Measurements from ENCODE around the gene ARHGAP6.

The ARHGAP6 gene

DNA sequence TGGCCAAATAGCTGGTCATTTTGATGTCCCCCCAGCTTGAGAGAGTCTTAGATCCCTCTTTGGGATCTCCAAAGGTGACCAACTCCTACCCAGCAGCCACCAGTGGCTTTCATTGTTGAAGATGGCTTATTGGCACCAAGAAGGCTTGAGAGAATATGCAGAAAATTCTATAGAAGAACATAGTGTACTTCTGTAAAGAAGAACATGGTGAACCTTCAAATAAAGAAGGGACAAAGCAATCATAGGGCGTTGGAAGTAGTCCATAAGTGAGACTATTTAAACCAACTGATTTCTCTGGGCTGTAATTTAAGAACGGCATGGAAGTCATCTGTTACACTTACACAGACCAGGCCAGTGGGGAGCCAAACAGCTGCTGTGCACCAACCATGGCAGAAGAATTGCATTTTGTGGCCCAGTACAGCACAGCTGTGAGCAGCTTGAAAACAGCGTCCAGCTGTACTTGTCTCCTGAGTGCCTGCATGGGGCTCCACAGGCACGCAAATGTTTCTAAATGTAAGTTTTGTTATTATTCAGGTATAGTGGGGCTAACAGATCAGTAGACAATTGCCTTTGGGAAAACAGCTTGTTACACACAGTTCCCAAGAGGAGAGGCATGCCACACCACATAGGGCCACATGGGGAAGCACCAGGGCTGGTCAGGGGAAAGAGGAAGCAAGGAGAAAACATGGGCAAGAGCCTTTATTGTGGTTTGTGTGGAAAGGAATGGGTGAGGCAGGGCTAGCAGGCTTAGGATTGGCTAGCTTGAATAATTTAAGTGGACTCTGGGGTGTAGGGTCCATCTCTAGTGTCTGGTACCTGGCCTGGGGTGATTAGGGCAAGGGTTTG is 125.0 kb downstream of the ARHGAP6 start:
- TF ChIP-seq NFIC (IDR thresholded peaks at IDR 0.05) (no peak), TCF12 (IDR thresholded peaks at IDR 0.05; ENCODE audit: low read depth) (no peak)
- TF ChIP-seq, protein P1, sequence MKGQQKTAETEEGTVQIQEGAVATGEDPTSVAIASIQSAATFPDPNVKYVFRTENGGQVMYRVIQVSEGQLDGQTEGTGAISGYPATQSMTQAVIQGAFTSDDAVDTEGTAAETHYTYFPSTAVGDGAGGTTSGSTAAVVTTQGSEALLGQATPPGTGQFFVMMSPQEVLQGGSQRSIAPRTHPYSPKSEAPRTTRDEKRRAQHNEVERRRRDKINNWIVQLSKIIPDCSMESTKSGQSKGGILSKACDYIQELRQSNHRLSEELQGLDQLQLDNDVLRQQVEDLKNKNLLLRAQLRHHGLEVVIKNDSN (IDR thresholded peaks at IDR 0.05), result no peak

DNA sequence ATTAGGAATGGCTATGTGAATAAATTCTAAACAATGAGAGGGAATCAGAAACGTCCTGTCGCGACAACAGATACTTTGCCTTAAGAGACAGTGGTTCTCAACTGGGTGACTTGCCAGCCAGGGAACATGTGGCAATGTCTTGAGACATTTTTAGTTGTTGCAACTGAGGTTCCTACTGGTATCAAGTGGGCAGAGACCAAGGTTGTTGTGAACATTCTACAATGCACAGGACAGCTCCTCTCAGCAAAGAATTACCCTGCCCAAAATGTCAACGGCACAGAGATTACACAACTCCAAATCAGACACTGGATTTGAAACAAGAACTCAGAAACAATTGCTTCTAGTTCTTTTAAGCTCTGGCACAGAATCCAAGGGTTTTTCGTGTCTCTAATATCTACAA is 128.6 kb downstream of the ARHGAP6 start:
- TF ChIP-seq TEAD4 (IDR thresholded peaks at IDR 0.05) (no peak), CEBPB (IDR thresholded peaks at IDR 0.05) (no peak), RAD21 (IDR thresholded peaks at IDR 0.05; ENCODE audit: low read depth) (no peak), EP300 (IDR thresholded peaks at IDR 0.05; ENCODE audit: borderline replicate concordance) (no peak), YY1 (IDR thresholded peaks at IDR 0.05; ENCODE audit: low read depth) (no peak), EGR1 (IDR thresholded peaks at IDR 0.05) (no peak), CREB1 (IDR thresholded peaks at IDR 0.05; ENCODE audit: low read depth) (no peak), FOXM1 (IDR thresholded peaks at IDR 0.05; ENCODE audit: borderline replicate concordance, low read depth) (no peak), NFIC (IDR thresholded peaks at IDR 0.05) (no peak), ZBTB7A (IDR thresholded peaks at IDR 0.05; ENCODE audit: low read depth) (no peak), REST (IDR thresholded peaks at IDR 0.05; ENCODE audit: low read depth) (no peak), TAF1 (IDR thresholded peaks at IDR 0.05; ENCODE audit: low read depth) (no peak), TCF12 (IDR thresholded peaks at IDR 0.05; ENCODE audit: low read depth) (no peak)
- TF ChIP-seq, protein P1 (IDR thresholded peaks at IDR 0.05), result no peak
- TF ChIP-seq, protein P2, sequence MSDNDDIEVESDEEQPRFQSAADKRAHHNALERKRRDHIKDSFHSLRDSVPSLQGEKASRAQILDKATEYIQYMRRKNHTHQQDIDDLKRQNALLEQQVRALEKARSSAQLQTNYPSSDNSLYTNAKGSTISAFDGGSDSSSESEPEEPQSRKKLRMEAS (IDR thresholded peaks at IDR 0.05), result no peak

DNA sequence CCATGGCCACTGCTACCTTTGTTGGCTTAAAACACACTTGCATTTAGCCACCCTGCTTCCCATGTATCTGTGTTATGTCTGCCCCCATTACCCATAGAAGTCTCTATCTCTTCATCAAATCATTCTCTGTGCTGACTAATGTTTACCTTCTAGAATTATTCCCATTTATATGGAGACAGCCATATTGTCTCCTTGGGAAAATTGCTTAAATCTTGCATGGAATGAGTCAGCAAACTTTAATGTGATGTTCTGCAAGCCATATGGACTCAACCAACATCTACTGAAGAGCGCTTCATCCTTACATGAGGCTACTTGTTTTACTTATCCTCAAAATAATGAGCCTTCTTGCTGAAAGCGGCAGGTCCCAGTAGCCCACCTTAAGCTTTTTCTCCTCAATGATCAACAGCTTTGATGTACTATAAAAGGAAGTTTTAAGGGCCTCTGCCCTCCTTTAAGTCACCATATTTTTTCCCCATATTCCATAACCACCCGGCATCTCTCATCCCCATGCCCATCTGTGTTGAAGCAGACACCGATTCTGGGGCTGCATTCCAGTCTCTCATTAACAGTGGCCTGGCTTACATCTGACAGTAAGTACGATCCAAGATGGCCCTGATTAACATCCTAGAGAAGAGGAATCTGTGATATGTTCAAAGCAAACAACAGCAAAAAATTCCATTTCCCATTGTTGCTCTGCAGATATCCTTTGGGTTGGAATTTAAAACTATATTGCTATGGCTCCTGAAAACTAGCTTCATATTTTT is 130.4 kb downstream of the ARHGAP6 start:
- TF ChIP-seq EP300 (IDR thresholded peaks at IDR 0.05; ENCODE audit: borderline replicate concordance) (no peak), ZBTB7A (IDR thresholded peaks at IDR 0.05; ENCODE audit: low read depth) (no peak), TEAD4 (IDR thresholded peaks at IDR 0.05) (no peak), CEBPB (IDR thresholded peaks at IDR 0.05) (no peak), CREB1 (IDR thresholded peaks at IDR 0.05; ENCODE audit: low read depth) (no peak), NFIC (IDR thresholded peaks at IDR 0.05) (no peak), RAD21 (IDR thresholded peaks at IDR 0.05; ENCODE audit: low read depth) (no peak), REST (IDR thresholded peaks at IDR 0.05; ENCODE audit: low read depth) (no peak), FOXM1 (IDR thresholded peaks at IDR 0.05; ENCODE audit: borderline replicate concordance, low read depth) (no peak), TCF12 (IDR thresholded peaks at IDR 0.05; ENCODE audit: low read depth) (no peak), YY1 (IDR thresholded peaks at IDR 0.05; ENCODE audit: low read depth) (no peak), TAF1 (IDR thresholded peaks at IDR 0.05; ENCODE audit: low read depth) (no peak), EGR1 (IDR thresholded peaks at IDR 0.05) (no peak)
- TF ChIP-seq, protein P2 (IDR thresholded peaks at IDR 0.05), result no peak
- TF ChIP-seq, protein P1 (IDR thresholded peaks at IDR 0.05), result no peak

DNA sequence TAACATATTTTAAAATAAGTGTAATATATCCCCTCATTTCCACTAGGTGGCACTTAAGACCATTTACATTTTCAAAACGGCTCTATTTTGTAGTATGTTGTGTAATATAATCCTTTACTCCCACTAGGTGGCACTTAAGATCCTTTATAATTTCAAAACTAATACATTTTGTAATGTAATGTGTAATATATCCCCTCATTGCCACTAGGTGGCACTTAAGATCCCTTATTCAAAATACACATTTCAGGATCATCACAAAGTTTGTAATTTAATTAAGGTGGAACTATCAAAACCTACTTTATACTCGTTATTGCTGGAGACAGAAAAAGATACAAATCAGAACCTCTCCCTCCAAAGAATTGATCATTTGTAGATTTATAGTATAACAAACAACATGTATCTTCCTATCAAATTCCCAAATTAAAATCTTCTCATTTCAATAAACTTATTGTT is 132.5 kb downstream of the ARHGAP6 start:
- no peak for TF ChIP-seq FOXM1 (IDR thresholded peaks at IDR 0.05; ENCODE audit: borderline replicate concordance, low read depth)
- TF ChIP-seq REST (IDR thresholded peaks at IDR 0.05; ENCODE audit: low read depth), result no peak
- no peak for TF ChIP-seq EGR1 (IDR thresholded peaks at IDR 0.05)
- 0 out of 2 replicates have a peak, but pooled peaks have one; percentile 13 for TF ChIP-seq CEBPB (IDR thresholded peaks at IDR 0.05)
- TF ChIP-seq RAD21 (IDR thresholded peaks at IDR 0.05; ENCODE audit: low read depth), result peak; percentile 49
